GM23338 (cell line): Measurements from ENCODE around the gene GRK5. TPM values are rescaled to one million over a fixed set of nuclear protein-coding genes. Genes with fewer than 3 reads are reported as not detected.

ENCODE experiments used
- ATAC-seq: fragments of 200-7000 bp; cut with Tn5 transposase; 3 replicates; pipeline ENCODE4 v1.9.1; 2020
- DNase-seq: peaks from one replicate; pipeline ENCODE4 v3.0.0-alpha.2; 2015; ENCODE audit warnings: low spot score
- H2AFZ ChIP-seq: fragments of 200-600 bp; sonication (generic); 2 replicates; pipeline ENCODE4 v1.8.0; 2016; ENCODE audit warnings: antibody characterized with exemption, mild to moderate bottlenecking, moderate library complexity
- H3F3A ChIP-seq: fragments of 200-600 bp; sonication (generic); replicated peaks from 2 replicates; pipeline ENCODE4 v1.8.0; 2017; ENCODE audit warnings: antibody characterized with exemption, mixed run types, low read depth
- H3K27ac ChIP-seq: fragments of 200-600 bp; sonication (generic); 2 replicates; pipeline ENCODE4 v1.6.1; 2016; ENCODE audit warnings: low read depth
- H3K27me3 ChIP-seq: fragments of 200-600 bp; sonication (generic); 2 replicates; pipeline ENCODE4 v1.8.0; 2016; ENCODE audit warnings: mild to moderate bottlenecking, mixed run types, moderate library complexity; ENCODE audit not compliant: insufficient read depth
- H3K36me3 ChIP-seq: fragments of 200-600 bp; sonication (generic); 2 replicates; pipeline ENCODE4 v1.8.0; 2016; ENCODE audit warnings: mild to moderate bottlenecking; ENCODE audit not compliant: insufficient read depth
- H3K4me1 ChIP-seq: fragments of 200-600 bp; sonication (generic); 2 replicates; pipeline ENCODE4 v1.8.0; 2016; ENCODE audit warnings: mild to moderate bottlenecking, moderate library complexity; ENCODE audit not compliant: insufficient read depth
- H3K4me2 ChIP-seq: fragments of 200-600 bp; sonication (generic); 2 replicates; pipeline ENCODE4 v1.7.1; 2017; ENCODE audit warnings: mixed run types
- H3K4me3 ChIP-seq: fragments of 200-600 bp; sonication (generic); 2 replicates; pipeline ENCODE4 v1.6.1; 2016; ENCODE audit warnings: mixed run types
- H3K79me2 ChIP-seq: fragments of 200-600 bp; sonication (generic); replicated peaks from 2 replicates; pipeline ENCODE4 v1.8.0; 2017; ENCODE audit warnings: mild to moderate bottlenecking; ENCODE audit not compliant: insufficient read depth
- H3K9me2 ChIP-seq: fragments of 200-600 bp; sonication (generic); 2 replicates; pipeline ENCODE4 v1.8.0; 2017; ENCODE audit not compliant: insufficient read depth
- H4K20me1 ChIP-seq: fragments of 200-600 bp; sonication (generic); replicated peaks from 2 replicates; pipeline ENCODE4 v1.8.0; 2017; ENCODE audit warnings: mild to moderate bottlenecking; ENCODE audit not compliant: insufficient read depth
- H3K27ac Mint-ChIP-seq: 2 replicates; pipeline ENCODE4 v1.8.0; 2020; ENCODE audit warnings: inconsistent platforms, mild to moderate bottlenecking, moderate library complexity, mixed read lengths
- H3K27me3 Mint-ChIP-seq: 3 replicates; pipeline ENCODE4 v1.8.0; 2022; ENCODE audit warnings: low read depth, mild to moderate bottlenecking, moderate library complexity, mixed read lengths, inconsistent platforms; ENCODE audit not compliant: insufficient read depth, poor library complexity
- H3K36me3 Mint-ChIP-seq: 3 replicates; pipeline ENCODE4 v1.8.0; 2021; ENCODE audit warnings: low read depth, mild to moderate bottlenecking, inconsistent platforms, moderate library complexity, mixed read lengths
- H3K4me1 Mint-ChIP-seq: 3 replicates; pipeline ENCODE4 v1.8.0; 2020; ENCODE audit warnings: mild to moderate bottlenecking, inconsistent platforms, mixed read lengths
- H3K4me3 Mint-ChIP-seq: 3 replicates; pipeline ENCODE4 v1.8.0; 2021; ENCODE audit warnings: moderate library complexity, mild to moderate bottlenecking, inconsistent platforms, mixed read lengths
- H3K9me3 Mint-ChIP-seq: 3 replicates; pipeline ENCODE4 v1.8.0; 2020; ENCODE audit warnings: moderate library complexity, mild to moderate bottlenecking, inconsistent platforms, mixed read lengths
- CREB1 ChIP-seq: fragments of 250-450 bp; sonication (Bioruptor Pico); IDR thresholded peaks from 2 replicates; pipeline ENCODE4 v1.5.0; 2020; ENCODE audit warnings: low read depth, mild to moderate bottlenecking, moderate library complexity
- ETS1 ChIP-seq: IDR thresholded peaks from 2 replicates; pipeline ENCODE4 v1.6.1; 2016; ENCODE audit warnings: antibody characterized with exemption
- EZH2 ChIP-seq: fragments of 200-600 bp; sonication (generic); IDR thresholded peaks from one replicate; pipeline ENCODE4 v1.8.0; 2017; ENCODE audit warnings: antibody characterized with exemption, mild to moderate bottlenecking, low read depth; ENCODE audit not compliant: unreplicated experiment
- EZH2phosphoT487 ChIP-seq: fragments of 200-600 bp; sonication (generic); IDR thresholded peaks from one replicate; pipeline ENCODE4 v1.8.1; 2018; ENCODE audit warnings: antibody characterized with exemption; ENCODE audit not compliant: unreplicated experiment
- JUNB ChIP-seq: IDR thresholded peaks from one replicate; pipeline ENCODE4 v1.6.1; 2016; ENCODE audit warnings: antibody characterized with exemption; ENCODE audit not compliant: unreplicated experiment
- NANOG ChIP-seq: IDR thresholded peaks from 2 replicates; pipeline ENCODE4 v1.6.1; 2016; ENCODE audit warnings: antibody characterized with exemption, borderline replicate concordance
- STAT1 ChIP-seq: IDR thresholded peaks from one replicate; pipeline ENCODE4 v1.6.1; 2016; ENCODE audit warnings: antibody characterized with exemption; ENCODE audit not compliant: unreplicated experiment
- ZNF114 ChIP-seq: fragments of 250-450 bp; sonication (Bioruptor Pico); IDR thresholded peaks from 2 replicates; pipeline ENCODE4 v1.5.0; 2020; ENCODE audit warnings: mild to moderate bottlenecking, moderate library complexity
- ZNF331 ChIP-seq: fragments of 250-450 bp; sonication (Bioruptor Pico); IDR thresholded peaks from 2 replicates; pipeline ENCODE4 v1.5.0; 2020; ENCODE audit warnings: low read depth, mild to moderate bottlenecking, moderate library complexity
- ZNF462 ChIP-seq: fragments of 250-450 bp; sonication (Bioruptor Pico); IDR thresholded peaks from 2 replicates; pipeline ENCODE4 v1.5.0; 2020; ENCODE audit warnings: mild to moderate bottlenecking, moderate library complexity
- polyA plus RNA-seq: library from polyadenylated mRNA; unstranded; fragments of >200 nt; fragmentation: Nextera tagmentation; extraction: Ambion mirVana; gene quantifications from 2 replicates; pipeline ENCODE4 v1.2.1, GENCODE V29; 2016
- total RNA-seq: library from RNA; depleted of rRNA; stranded (reverse); fragments of >200 nt; shearing (Covaris generic); gene quantifications from 2 replicates; pipeline ENCODE4 v1.2.3, GENCODE V29; 2014

Gene GRK5
- total and polyA plus RNA-seq, 2 experiments from 2014 or later, result 0.53 to 2.0 TPM

- DNase-seq, result no peak
- H3K4me3 Mint-ChIP-seq, result no peak overlapping the region
- Histone ChIP-seq H3K9me2 (no peaks in the 10 kb centered on the region), H3F3A (no peaks in the 10 kb centered on the region), H3K4me3 (no peak overlapping the region), H3K27ac (no peak overlapping the region), H3K36me3 (no peaks in the 10 kb centered on the region), H3K27me3 (no peaks in the 10 kb centered on the region), H3K4me2 (no peak overlapping the region), H3K4me1 (no peaks in the 10 kb centered on the region), H2AFZ (no peak overlapping the region), H3K79me2 (no peaks in the 10 kb centered on the region), H4K20me1 (no peaks in the 10 kb centered on the region)
- H3K27me3 Mint-ChIP-seq, result peaks cover 8% of the 10 kb centered on the region
- H3K9me3 Mint-ChIP-seq, result no peaks in the 10 kb centered on the region
- no peaks in the 10 kb centered on the region for H3K36me3 Mint-ChIP-seq
- TF ChIP-seq ETS1 (no peak), ZNF331 (no peak), STAT1 (no peak), ZNF114 (no peak), NANOG (no peak)
- ATAC-seq, result no peak
- no peak overlapping the region for H3K27ac Mint-ChIP-seq
- H3K4me1 Mint-ChIP-seq, result no peaks in the 10 kb centered on the region
Measured at GRCh38 chr10:119396008-119396708, 188.8 kb downstream of the GRK5 start.

GRCh38 chr10:119396709-119397071 lies 189.3 kb downstream of the GRK5 start:
- Mint-ChIP-seq H3K4me1 (no peaks in the 10 kb centered on the region), H3K36me3 (no peaks in the 10 kb centered on the region), H3K27me3 (peaks cover 8% of the 10 kb centered on the region), H3K9me3 (no peaks in the 10 kb centered on the region), H3K4me3 (no peak overlapping the region), H3K27ac (no peak overlapping the region)
- Histone ChIP-seq H3K9me2 (no peaks in the 10 kb centered on the region), H3K4me1 (no peaks in the 10 kb centered on the region), H3F3A (no peaks in the 10 kb centered on the region), H3K27me3 (no peaks in the 10 kb centered on the region), H3K4me3 (no peak overlapping the region), H3K79me2 (no peaks in the 10 kb centered on the region), H4K20me1 (no peaks in the 10 kb centered on the region), H3K4me2 (no peak overlapping the region), H3K27ac (no peak overlapping the region), H2AFZ (no peak overlapping the region), H3K36me3 (no peaks in the 10 kb centered on the region)
- no peak for DNase-seq
- ATAC-seq, result no peak
- TF ChIP-seq ZNF462 (no peak), EZH2phosphoT487 (no peak), EZH2 (no peak), JUNB (no peak), CREB1 (CRISPR knock-in tag) (no peak), STAT1 (no peak), ZNF331 (no peak), NANOG (no peak), ZNF114 (no peak)
